GM06990 (cell line): Measurements from ENCODE around the gene TNFRSF1B.
"Not testable (repeated sequence)": the region's sequence is repeated elsewhere in the genome, so short reads cannot be mapped to it uniquely, and the experiment has no call there.

ENCODE experiments used
- DNase-seq: peaks from one replicate; pipeline ENCODE4 v3.0.0-alpha.2; 2011; ENCODE audit not compliant: insufficient read length; ENCODE audit errors: extremely low read depth
- H3K27me3 ChIP-seq: replicated peaks from 2 replicates; pipeline ENCODE4 v1.6.0; 2011; ENCODE audit warnings: low read length; ENCODE audit not compliant: control insufficient read depth, insufficient read depth
- H3K36me3 ChIP-seq: 2 replicates; pipeline ENCODE4 v1.5.1; 2011; ENCODE audit warnings: low read length; ENCODE audit not compliant: control insufficient read depth, insufficient read depth
- H3K4me3 ChIP-seq: replicated peaks from 2 replicates; pipeline ENCODE4 v1.5.1; 2011; ENCODE audit warnings: low read depth, mild to moderate bottlenecking, control low read depth, low read length
- TF ChIP-seq, protein P1 (sequence below): IDR thresholded peaks from 2 replicates; pipeline ENCODE4 v1.5.1; 2011; ENCODE audit warnings: low read length, control low read depth, mild to moderate bottlenecking, inconsistent platforms; ENCODE audit not compliant: insufficient read depth, poor library complexity, severe bottlenecking

The TNFRSF1B gene

DNA sequence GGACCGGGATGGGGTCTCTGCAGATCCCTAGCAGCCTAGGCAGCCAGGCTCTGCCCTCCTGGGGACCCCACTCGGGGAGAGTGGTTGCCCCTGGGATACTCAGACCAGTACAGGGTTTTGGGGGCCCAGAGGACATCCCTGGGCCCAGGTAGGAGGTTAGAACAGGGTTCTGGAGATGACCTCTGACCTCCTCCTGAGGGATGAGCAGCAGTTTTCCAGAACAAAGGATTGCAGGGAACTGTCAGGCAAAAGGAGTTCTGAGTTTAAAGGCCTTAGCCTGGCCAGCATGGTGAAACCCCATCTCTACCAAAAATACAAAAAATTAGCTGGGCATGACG, 42.7 kb downstream of the TNFRSF1B start:
- DNase-seq: no peak
- peaks cover 15% of the 10 kb centered on the region for H3K36me3 ChIP-seq
- no peaks in the 10 kb centered on the region for H3K27me3 ChIP-seq
- TF ChIP-seq, protein P1, sequence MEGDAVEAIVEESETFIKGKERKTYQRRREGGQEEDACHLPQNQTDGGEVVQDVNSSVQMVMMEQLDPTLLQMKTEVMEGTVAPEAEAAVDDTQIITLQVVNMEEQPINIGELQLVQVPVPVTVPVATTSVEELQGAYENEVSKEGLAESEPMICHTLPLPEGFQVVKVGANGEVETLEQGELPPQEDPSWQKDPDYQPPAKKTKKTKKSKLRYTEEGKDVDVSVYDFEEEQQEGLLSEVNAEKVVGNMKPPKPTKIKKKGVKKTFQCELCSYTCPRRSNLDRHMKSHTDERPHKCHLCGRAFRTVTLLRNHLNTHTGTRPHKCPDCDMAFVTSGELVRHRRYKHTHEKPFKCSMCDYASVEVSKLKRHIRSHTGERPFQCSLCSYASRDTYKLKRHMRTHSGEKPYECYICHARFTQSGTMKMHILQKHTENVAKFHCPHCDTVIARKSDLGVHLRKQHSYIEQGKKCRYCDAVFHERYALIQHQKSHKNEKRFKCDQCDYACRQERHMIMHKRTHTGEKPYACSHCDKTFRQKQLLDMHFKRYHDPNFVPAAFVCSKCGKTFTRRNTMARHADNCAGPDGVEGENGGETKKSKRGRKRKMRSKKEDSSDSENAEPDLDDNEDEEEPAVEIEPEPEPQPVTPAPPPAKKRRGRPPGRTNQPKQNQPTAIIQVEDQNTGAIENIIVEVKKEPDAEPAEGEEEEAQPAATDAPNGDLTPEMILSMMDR: no peak
- no peak overlapping the region for H3K4me3 ChIP-seq

DNA sequence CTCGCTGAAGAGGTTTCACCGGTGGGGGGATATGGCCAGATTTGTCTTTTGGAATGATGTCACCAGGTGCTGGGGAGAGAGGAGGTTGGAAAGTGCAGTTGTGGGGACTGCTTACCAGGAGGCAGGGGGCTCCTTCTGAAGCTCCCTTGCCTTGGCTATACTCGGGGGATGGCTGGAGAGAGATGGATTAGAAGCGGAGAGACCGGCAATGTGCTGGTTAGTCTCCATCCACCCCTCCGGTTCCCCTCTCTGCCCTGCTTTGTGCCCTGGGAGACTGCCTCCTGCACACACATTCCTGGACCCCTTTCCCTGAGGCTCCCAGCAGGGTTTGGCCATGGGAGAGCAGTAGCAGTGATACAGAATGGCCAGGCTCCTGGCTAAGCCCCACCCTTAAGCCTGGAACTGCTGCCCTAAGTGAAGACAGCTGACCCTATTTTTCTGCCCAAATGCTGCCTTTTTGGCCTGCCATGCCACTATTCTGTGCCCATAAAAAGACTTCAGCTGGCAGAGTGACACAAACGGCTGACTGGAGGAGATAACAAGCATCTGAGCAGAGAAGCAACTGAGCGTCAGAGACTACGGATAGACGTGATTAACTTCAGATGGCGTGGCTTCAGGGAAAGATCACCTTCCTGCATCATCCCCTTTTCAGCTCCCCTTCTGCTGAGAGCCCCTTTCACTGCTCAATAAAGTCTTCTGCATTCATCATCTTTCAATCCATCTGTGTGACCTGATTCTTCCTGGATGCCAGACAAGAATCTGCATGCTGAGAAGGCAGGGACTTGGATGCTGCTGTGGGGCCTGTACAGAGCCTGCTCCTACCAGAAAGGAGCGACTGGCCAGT, 48.5 kb downstream of the TNFRSF1B start:
- no peak for DNase-seq
- Histone ChIP-seq H3K36me3 (no peaks in the 10 kb centered on the region), H3K27me3 (0 out of 2 replicates have a peak, but pooled peaks cover 2% of the 10 kb centered on the region), H3K4me3 (no peak overlapping the region)
- TF ChIP-seq, protein P1: no peak

DNA sequence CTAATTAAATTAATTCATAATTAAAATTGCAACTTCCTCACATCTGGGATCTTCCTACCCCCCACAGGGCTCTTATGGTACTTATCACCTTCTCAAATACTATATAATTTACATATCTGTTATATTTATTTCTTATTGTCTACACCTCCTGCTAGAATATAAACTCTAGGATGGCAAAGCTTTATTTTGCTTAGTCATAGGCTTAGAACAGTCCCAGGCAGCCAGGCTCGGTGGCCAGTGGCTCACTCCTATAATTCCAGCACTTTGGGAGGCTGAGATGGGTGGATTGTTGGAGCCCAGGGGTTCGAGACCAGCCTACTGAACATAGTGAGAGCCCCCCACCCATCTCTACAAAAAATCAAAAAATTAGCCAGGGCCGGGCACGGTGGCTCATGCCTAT, 53.0 kb downstream of the TNFRSF1B start:
- TF ChIP-seq, protein P1: no peak
- H3K4me3 ChIP-seq: no peak overlapping the region
- 0 out of 2 replicates have a peak, but pooled peaks cover 2% of the 10 kb centered on the region for H3K27me3 ChIP-seq
- DNase-seq: no peak
- no peaks in the 10 kb centered on the region for H3K36me3 ChIP-seq

DNA sequence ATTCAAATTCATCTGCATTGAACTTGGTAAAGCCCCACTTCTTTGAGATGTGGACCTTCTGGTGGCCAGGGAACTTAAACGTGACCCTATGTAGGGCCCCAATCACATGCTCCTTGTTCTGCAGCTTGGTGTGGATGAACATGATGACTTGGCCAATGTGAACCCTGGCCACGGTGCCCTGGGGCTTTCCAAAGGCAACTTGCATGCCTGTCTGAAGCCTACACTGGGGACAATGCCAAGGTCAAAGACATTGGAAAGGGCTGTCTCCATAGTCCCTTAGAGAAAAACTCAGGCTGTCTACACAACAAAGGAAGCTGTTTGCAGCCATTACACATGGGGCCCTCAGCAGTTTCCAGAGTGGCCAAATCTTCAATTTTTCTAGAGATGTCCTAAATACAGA, 54.1 kb downstream of the TNFRSF1B start:
- no peak overlapping the region for H3K4me3 ChIP-seq

DNA sequence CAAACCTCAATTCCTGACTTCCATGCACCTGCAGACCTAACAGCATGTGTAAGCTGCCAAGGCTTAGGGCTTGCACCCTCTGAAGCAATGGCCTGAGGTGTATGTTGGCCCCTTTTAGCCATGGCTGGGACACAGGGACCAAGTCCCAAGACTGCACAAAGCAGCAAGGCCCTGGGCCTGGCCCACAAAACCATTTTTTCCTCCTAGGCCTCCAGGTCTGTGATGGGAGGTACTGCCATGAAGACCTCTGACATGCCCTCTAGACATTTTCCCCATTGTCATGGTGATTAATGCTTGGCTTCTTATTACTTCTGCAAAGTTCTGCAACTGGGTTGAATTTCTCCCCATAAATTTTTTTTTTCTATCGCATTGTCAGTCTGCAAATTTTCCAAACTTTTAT, 55.9 kb downstream of the TNFRSF1B start:
- not testable (repeated sequence) for DNase-seq, H3K4me3 ChIP-seq, H3K36me3 ChIP-seq, H3K27me3 ChIP-seq

More for the DNA sequence above, 54.1 kb downstream of the TNFRSF1B start:
- no peaks in the 10 kb centered on the region for H3K36me3 ChIP-seq
- DNase-seq: no peak
- TF ChIP-seq, protein P1: no peak
- H3K27me3 ChIP-seq: 0 out of 2 replicates have a peak, but pooled peaks cover 2% of the 10 kb centered on the region

DNA sequence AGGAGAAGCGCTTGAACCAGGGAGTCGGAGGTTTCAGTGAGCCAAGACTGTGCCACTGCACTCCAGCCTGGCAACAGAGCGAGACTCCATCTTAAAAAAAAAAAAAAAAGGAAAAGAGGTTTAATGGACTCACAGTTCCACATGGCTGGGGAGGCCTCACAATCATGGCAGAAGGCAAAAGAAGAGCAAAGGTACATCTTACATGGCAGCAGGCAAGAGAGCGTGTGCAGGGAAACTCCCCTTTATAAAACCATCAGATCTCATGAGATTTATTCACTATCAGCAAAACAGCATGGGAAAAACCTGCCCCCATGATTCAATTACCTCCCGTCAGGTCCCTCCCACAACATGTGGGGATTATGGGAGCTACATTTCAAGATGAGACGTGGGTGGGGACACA, 57.3 kb downstream of the TNFRSF1B start:
- not testable (repeated sequence) for DNase-seq, H3K36me3 ChIP-seq, H3K27me3 ChIP-seq, H3K4me3 ChIP-seq
